Suprapubic skin (tissue), 3 donors: ENCODE results near the gene GAD2.

Experiments used
- CTCF ChIP-seq, 2 donors: fragments of 200-600 bp in 1 of 2; fragments of 450-650 bp in 1 of 2; sonication (generic) in 1 of 2; IDR thresholded peaks; one replicate each; pipeline ENCODE4 v1.5.1; 2016 to 2019; ENCODE audit warnings: antibody characterized with exemption in 2 of 2, mild to moderate bottlenecking in 1 of 2, moderate library complexity in 1 of 2
- POLR2A ChIP-seq, 2 donors: fragments of 450-650 bp; IDR thresholded peaks; one replicate each; pipeline ENCODE4 v1.6.1; 2017; ENCODE audit warnings: antibody characterized with exemption in 2 of 2, mild to moderate bottlenecking in 2 of 2, moderate library complexity in 2 of 2

DNA sequence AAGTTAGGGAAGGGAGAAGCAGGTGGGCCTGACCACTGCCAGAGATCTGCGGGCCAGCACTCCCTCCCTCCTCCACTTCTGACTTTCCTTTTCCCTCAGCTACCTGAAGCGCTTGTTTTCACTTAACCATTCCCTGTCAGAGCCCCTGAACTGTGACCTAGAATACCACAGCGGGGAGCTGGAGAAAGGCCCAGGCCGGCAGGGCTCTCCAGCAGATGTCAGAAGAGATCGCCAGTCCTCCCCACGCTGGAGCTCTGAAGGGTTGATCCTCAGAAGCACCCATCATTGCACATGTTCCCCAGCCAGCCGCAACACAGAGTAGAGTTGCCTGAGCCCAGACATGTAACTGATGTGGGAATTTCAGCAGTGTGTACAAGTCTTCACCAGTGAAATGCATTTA, 44.4 kb upstream of the GAD2 start:
- TF ChIP-seq POLR2A (IDR thresholded peaks at IDR 0.05) = no peak
- TF ChIP-seq CTCF (IDR thresholded peaks at IDR 0.05) = no peak
